ENCODE measurements around the gene USE1. TPM values are rescaled to one million over a fixed set of nuclear protein-coding genes. Genes with fewer than 3 reads are reported as not detected.

The USE1 gene
- total and polyA plus RNA-seq, 9 of the 15 experiments (the other 6 are each of a cell fraction or from before 2014, with no cell fraction given) = 17.3 to 52.4 (median 34.0) TPM

DNA sequence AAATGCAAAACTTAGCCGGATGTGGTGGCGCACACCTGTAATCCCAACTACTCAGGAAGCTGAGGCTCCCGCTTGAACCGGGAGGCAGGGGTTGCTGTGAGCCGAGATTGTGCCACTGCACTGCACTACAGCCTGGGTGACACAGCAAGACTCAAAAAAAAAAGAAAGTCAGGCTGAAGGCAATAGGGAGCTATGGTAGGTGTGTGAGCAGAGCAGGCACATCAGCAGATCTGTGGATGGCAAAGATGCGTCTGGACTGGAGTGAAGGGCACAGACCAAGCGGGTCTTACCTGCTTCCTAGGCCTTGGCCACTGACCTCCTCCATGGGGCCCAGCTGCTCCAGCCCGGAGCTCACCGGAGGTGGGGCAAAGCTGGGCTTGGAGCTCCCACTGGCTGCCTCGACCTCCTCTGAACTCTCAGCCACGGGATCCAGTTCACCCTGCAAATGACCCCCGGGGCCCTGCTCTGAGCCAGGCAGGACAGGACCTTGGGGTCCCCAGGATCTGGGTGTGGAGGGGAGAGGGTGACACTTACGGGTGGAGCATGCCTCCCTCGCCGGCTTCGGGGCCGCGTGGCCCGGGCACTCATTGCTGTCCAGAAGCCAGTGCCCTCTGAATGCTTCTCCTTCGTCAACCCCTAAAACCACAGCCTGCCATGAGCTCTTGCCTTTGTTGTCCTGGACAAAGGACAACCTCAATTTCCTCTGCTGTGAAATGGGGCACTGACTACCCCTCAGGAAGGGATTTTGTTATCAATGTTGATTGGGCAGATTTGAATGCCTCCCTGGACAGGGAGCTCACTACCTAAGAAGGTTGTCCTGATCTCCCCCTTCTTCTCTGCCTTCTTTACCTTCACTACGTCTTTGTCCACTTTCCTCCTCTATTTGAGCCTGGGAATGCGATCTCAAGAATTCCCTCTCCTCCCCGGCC lies 48.8 kb downstream of the USE1 start:
- no TSS peak for BruUV-seq (replicated peaks)
- TF ChIP-seq POU5F1 (IDR thresholded peaks at IDR 0.05; ENCODE audit: borderline replicate concordance, low read depth, low read length, partially characterized antibody) (no peak), ZFP36 (IDR thresholded peaks at IDR 0.05; ENCODE audit: low read depth, low read length, partially characterized antibody) (peak; percentile 85), CBX3 (IDR thresholded peaks at IDR 0.05; ENCODE audit: borderline replicate concordance in 1 of 2, low read length in 2 of 2) (peak in 1 of 2 experiments; percentile 62; a peak in 1 of 3 replicates), RBM25 (IDR thresholded peaks at IDR 0.05; ENCODE audit: low read depth, low read length, severe bottlenecking) (peak; percentile 82), E2F4 (CRISPR knock-in tag; IDR thresholded peaks at IDR 0.05; ENCODE audit: low read depth) (no peak), HIVEP1 (CRISPR knock-in tag; IDR thresholded peaks at IDR 0.05) (no peak), SMARCA5 (IDR thresholded peaks at IDR 0.05) (peak; percentile 28), FOXJ2 (tag; IDR thresholded peaks at IDR 0.05) (no peak), BCOR (IDR thresholded peaks at IDR 0.05) (peak; percentile 94), SRSF1 (IDR thresholded peaks at IDR 0.05; ENCODE audit: low read depth, low read length) (no peak), CCNT2 (IDR thresholded peaks at IDR 0.05; ENCODE audit: borderline replicate concordance, extremely low read depth, insufficient read length, low read depth, low read length) (no peak), PTBP1 (IDR thresholded peaks at IDR 0.05; ENCODE audit: low read depth, low read length) (0 out of 2 replicates have a peak, but pooled peaks have one; percentile 74), ESRRA (IDR thresholded peaks at IDR 0.05; ENCODE audit: borderline replicate concordance, low read depth) (peak; percentile 29; the same call in 1 of the 2 replicates), ADNP (tag; IDR thresholded peaks at IDR 0.05) (peak; percentile 48; the same call in 1 of the 2 replicates), ZBED1 (IDR thresholded peaks at IDR 0.05) (no peak), KDM1A (IDR thresholded peaks at IDR 0.05) (peak; percentile 61 to 66; a peak in 3 of 4 replicates), PURB (CRISPR knock-in tag; IDR thresholded peaks at IDR 0.05; ENCODE audit: low read depth) (no peak)
- DNase-seq (ENCODE audit: extremely low read depth in 1 of 4, low spot score in 3 of 4) (no peak), FAIRE-seq (no peak), ATAC-seq (no peak)
- peaks cover 17% of the 10 kb centered on the region for H3K79me2 ChIP-seq (ENCODE audit: control insufficient read depth, insufficient read depth, low read length)
- H3K27me3 ChIP-seq (ENCODE audit: control insufficient read depth in 2 of 2, insufficient read depth in 2 of 2, low read length in 2 of 2) = no peaks in the 10 kb centered on the region
- 76% methylated on average over 19 of the region's 23 CpGs for WGBS (ENCODE audit: insufficient coverage, low coverage, missing lambda C conversion rate)
- no peaks in the 10 kb centered on the region for H3K9me1 ChIP-seq (ENCODE audit: control insufficient read depth, insufficient read depth, low read length)
- no peaks in the 10 kb centered on the region for H3K9me3 ChIP-seq (replicated peaks; ENCODE audit: control insufficient read depth, insufficient read depth, low read depth, low read length)
- in situ Hi-C loops (cut with MboI) = no loop called here
- peaks cover 4% of the 10 kb centered on the region; the same call in 1 of the 3 replicates for H3K36me3 ChIP-seq (ENCODE audit: control insufficient read depth, insufficient read depth, low read length)
- peak overlapping the region; percentile 74 for H2AFZ ChIP-seq (ENCODE audit: low read depth, low read length)
- peaks cover 3 to 25% of the 10 kb centered on the region in 2 experiments; a peak in 3 of 5 replicates for H3K4me1 ChIP-seq (replicated peaks in 1 of 2; ENCODE audit: control insufficient read depth in 2 of 2, insufficient read depth in 2 of 2, low read length in 2 of 2)
- peak overlapping the region in 1 of 2 experiments; percentile 67; a peak in 2 of 4 replicates for H3K9ac ChIP-seq (ENCODE audit: insufficient read depth in 1 of 2, low read depth in 2 of 2, low read length in 2 of 2)
- intact Hi-C loops (cut with micrococcal nuclease) = no loop called here
- no peak overlapping the region for H3K4me2 ChIP-seq (ENCODE audit: insufficient read depth, low read length)
- no peaks in the 10 kb centered on the region for H4K20me1 ChIP-seq (replicated peaks; ENCODE audit: control insufficient read depth, insufficient read depth, low read length)
- no peak overlapping the region for H3K4me3 ChIP-seq
- ChIA-PET CTCF (ENCODE audit: low intra/inter-chr PET ratio) (no interaction called here), POLR2A (interaction anchor here (0.6 to 1.0 kb wide), 5 partner anchors 15 to 449 kb away, joined by 3 read pairs; partner anchors contain the start of gene USE1)
- H3K27ac ChIP-seq (ENCODE audit: extremely low read depth, low read depth, low read length) = no peak overlapping the region

Data from K562 (cell line).